ENCODE results near the gene CCDC142. TPM values are rescaled to one million over a fixed set of nuclear protein-coding genes. Genes with fewer than 3 reads are reported as not detected.

The CCDC142 gene
- polyA plus RNA-seq (2013, experiment 1 of 2; ENCODE audit: insufficient read length): 5.8 TPM
- 4.1 TPM for polyA plus RNA-seq (2013, experiment 2 of 2; ENCODE audit: insufficient read length)

GRCh38 chr2:74482801-74483674, at the start of gene CCDC142, which contains the start of gene TTC31:
Gene CCDC142, minus strand, starts transcription at chr2:74482998. Its CDS starts 161 bp downstream, at chr2:74482837.
Gene TTC31, plus strand, starts transcription at chr2:74483081. Its CDS starts 15 bp downstream, at chr2:74483096.
- peak; percentile 96 for DNase-seq

GRCh38 chr2:74532222-74532621, 49.4 kb upstream of the CCDC142 start:
- DNase-seq: peak; percentile 48

- no peak for DNase-seq
These were observed 48.9 kb upstream of the CCDC142 start for GRCh38 chr2:74531666-74532065.

- no peak for DNase-seq
These were observed 47.7 kb upstream of the CCDC142 start for GRCh38 chr2:74530239-74531187.

GRCh38 chr2:74529357-74530238, 46.8 kb upstream of the CCDC142 start, which contains the start of the genes AUP1 and HTRA2:
Gene AUP1, minus strand, starts transcription at chr2:74529706. Its CDS starts 77 bp downstream, at chr2:74529629.
Gene HTRA2, plus strand, starts transcription at chr2:74529933. Its CDS starts 74 bp downstream, at chr2:74530007.
- peak; percentile 100 for DNase-seq

- no peak for DNase-seq
These were observed 46.0 kb upstream of the CCDC142 start for GRCh38 chr2:74528600-74529356.

- no peak for DNase-seq
These were observed 44.9 kb upstream of the CCDC142 start for GRCh38 chr2:74527741-74528140.

GRCh38 chr2:74526649-74527230, 43.9 kb upstream of the CCDC142 start:
- no peak for DNase-seq

GRCh38 chr2:74525717-74526648, 43.2 kb upstream of the CCDC142 start, which contains the start of gene DQX1:
Gene DQX1, minus strand, starts transcription at chr2:74526231. Its CDS starts 502 bp downstream, at chr2:74525729.
- peak; percentile 39 for DNase-seq

- DNase-seq: no peak
These were observed 42.3 kb upstream of the CCDC142 start for GRCh38 chr2:74524955-74525716.

- no peak for DNase-seq
These were observed 41.2 kb upstream of the CCDC142 start for GRCh38 chr2:74524005-74524404.

- DNase-seq: no peak
These were observed 39.7 kb upstream of the CCDC142 start for GRCh38 chr2:74522516-74522915.

GRCh38 chr2:74516650-74517049, 33.9 kb upstream of the CCDC142 start:
- no peak for DNase-seq

- DNase-seq: peak; percentile 51
These were observed 33.3 kb upstream of the CCDC142 start for GRCh38 chr2:74515981-74516633.

GRCh38 chr2:74515271-74515980, 32.6 kb upstream of the CCDC142 start:
- DNase-seq: no peak

GRCh38 chr2:74514368-74515270, 31.8 kb upstream of the CCDC142 start, which contains the start of gene TLX2:
Gene TLX2, plus strand, starts transcription at chr2:74514450. Its CDS starts 357 bp downstream, at chr2:74514807.
- no peak for DNase-seq

Data from fibroblast of skin of back (primary cell).